Measurements from ENCODE around the gene EXOC4.

The EXOC4 gene

GRCh38 chr7:133613250-133613790 is 360.4 kb downstream of the EXOC4 start:
- no peaks in the 10 kb centered on the region for H3K36me3 ChIP-seq (ENCODE audit: insufficient read depth, low read length)
- no peak overlapping the region for H3K4me2 ChIP-seq (ENCODE audit: low read length)
- no peaks in the 10 kb centered on the region for H3K9me2 ChIP-seq (ENCODE audit: low read depth, low read length)
- H3K79me2 ChIP-seq (ENCODE audit: insufficient read depth, low read length): no peaks in the 10 kb centered on the region
- H3K9ac ChIP-seq (ENCODE audit: low read length): no peak overlapping the region
- no peaks in the 10 kb centered on the region for H3K27me3 ChIP-seq (ENCODE audit: insufficient read depth, low read length)
- no peaks in the 10 kb centered on the region for H3K9me3 ChIP-seq (ENCODE audit: low read length)
- H2AFZ ChIP-seq (ENCODE audit: low read length): no peak overlapping the region
- H3F3A ChIP-seq (ENCODE audit: insufficient read depth, low read length): no peaks in the 10 kb centered on the region
- H4K20me1 ChIP-seq (ENCODE audit: insufficient read depth, low read length): no peaks in the 10 kb centered on the region
- no peak overlapping the region for H3K4me3 ChIP-seq (ENCODE audit: low read depth, low read length, poor library complexity, severe bottlenecking)
- H3K27ac ChIP-seq (ENCODE audit: low read depth, low read length, poor library complexity, severe bottlenecking): no peak overlapping the region
- no peaks in the 10 kb centered on the region for H3K4me1 ChIP-seq (ENCODE audit: insufficient read depth, low read length, severe bottlenecking)
- TF ChIP-seq EZH2 (IDR thresholded peaks at IDR 0.05; ENCODE audit: borderline replicate concordance, low read length) (no peak), CTCF (IDR thresholded peaks at IDR 0.05; ENCODE audit: low read length) (no peak)

- Histone ChIP-seq H2AFZ (ENCODE audit: low read length) (no peak overlapping the region), H3K36me3 (ENCODE audit: insufficient read depth, low read length) (no peaks in the 10 kb centered on the region)
- TF ChIP-seq EZH2 (IDR thresholded peaks at IDR 0.05; ENCODE audit: borderline replicate concordance, low read length) (no peak), CTCF (IDR thresholded peaks at IDR 0.05; ENCODE audit: low read length) (no peak)
These were observed 361.4 kb downstream of the EXOC4 start for GRCh38 chr7:133614251-133614650.

GRCh38 chr7:133618970-133619369 is 366.1 kb downstream of the EXOC4 start:
- no peaks in the 10 kb centered on the region for H3K36me3 ChIP-seq (ENCODE audit: insufficient read depth, low read length)
- no peaks in the 10 kb centered on the region for H3K9me3 ChIP-seq (ENCODE audit: low read length)
- no peak overlapping the region for H3K27ac ChIP-seq (ENCODE audit: low read depth, low read length, poor library complexity, severe bottlenecking)
- no peaks in the 10 kb centered on the region for H4K20me1 ChIP-seq (ENCODE audit: insufficient read depth, low read length)
- no peaks in the 10 kb centered on the region for H3K4me1 ChIP-seq (ENCODE audit: insufficient read depth, low read length, severe bottlenecking)
- no peak overlapping the region for H2AFZ ChIP-seq (ENCODE audit: low read length)
- no peak overlapping the region for H3K4me2 ChIP-seq (ENCODE audit: low read length)
- H3K4me3 ChIP-seq (ENCODE audit: low read depth, low read length, poor library complexity, severe bottlenecking): no peak overlapping the region
- no peaks in the 10 kb centered on the region for H3F3A ChIP-seq (ENCODE audit: insufficient read depth, low read length)
- H3K9me2 ChIP-seq (ENCODE audit: low read depth, low read length): no peaks in the 10 kb centered on the region
- H3K79me2 ChIP-seq (ENCODE audit: insufficient read depth, low read length): no peaks in the 10 kb centered on the region
- no peak overlapping the region for H3K9ac ChIP-seq (ENCODE audit: low read length)
- no peaks in the 10 kb centered on the region for H3K27me3 ChIP-seq (ENCODE audit: insufficient read depth, low read length)
- TF ChIP-seq EZH2 (IDR thresholded peaks at IDR 0.05; ENCODE audit: borderline replicate concordance, low read length) (no peak), CTCF (IDR thresholded peaks at IDR 0.05; ENCODE audit: low read length) (no peak)

More at GRCh38 chr7:133614251-133614650, 361.4 kb downstream of the EXOC4 start:
- H4K20me1 ChIP-seq (ENCODE audit: insufficient read depth, low read length): no peaks in the 10 kb centered on the region
- no peaks in the 10 kb centered on the region for H3K9me3 ChIP-seq (ENCODE audit: low read length)
- H3K9me2 ChIP-seq (ENCODE audit: low read depth, low read length): no peaks in the 10 kb centered on the region
- no peak overlapping the region for H3K4me3 ChIP-seq (ENCODE audit: low read depth, low read length, poor library complexity, severe bottlenecking)
- no peak overlapping the region for H3K27ac ChIP-seq (ENCODE audit: low read depth, low read length, poor library complexity, severe bottlenecking)
- no peaks in the 10 kb centered on the region for H3K79me2 ChIP-seq (ENCODE audit: insufficient read depth, low read length)
- no peak overlapping the region for H3K9ac ChIP-seq (ENCODE audit: low read length)
- no peaks in the 10 kb centered on the region for H3K4me1 ChIP-seq (ENCODE audit: insufficient read depth, low read length, severe bottlenecking)
- no peaks in the 10 kb centered on the region for H3F3A ChIP-seq (ENCODE audit: insufficient read depth, low read length)
- no peaks in the 10 kb centered on the region for H3K27me3 ChIP-seq (ENCODE audit: insufficient read depth, low read length)
- H3K4me2 ChIP-seq (ENCODE audit: low read length): no peak overlapping the region

Measured in OCI-LY1 (cell line).